ENCODE measurements around the gene GNG5.
"Not testable (repeated sequence)": the region's sequence is repeated elsewhere in the genome, so short reads cannot be mapped to it uniquely, and the experiment has no call there.

GNG5 gene

DNA sequence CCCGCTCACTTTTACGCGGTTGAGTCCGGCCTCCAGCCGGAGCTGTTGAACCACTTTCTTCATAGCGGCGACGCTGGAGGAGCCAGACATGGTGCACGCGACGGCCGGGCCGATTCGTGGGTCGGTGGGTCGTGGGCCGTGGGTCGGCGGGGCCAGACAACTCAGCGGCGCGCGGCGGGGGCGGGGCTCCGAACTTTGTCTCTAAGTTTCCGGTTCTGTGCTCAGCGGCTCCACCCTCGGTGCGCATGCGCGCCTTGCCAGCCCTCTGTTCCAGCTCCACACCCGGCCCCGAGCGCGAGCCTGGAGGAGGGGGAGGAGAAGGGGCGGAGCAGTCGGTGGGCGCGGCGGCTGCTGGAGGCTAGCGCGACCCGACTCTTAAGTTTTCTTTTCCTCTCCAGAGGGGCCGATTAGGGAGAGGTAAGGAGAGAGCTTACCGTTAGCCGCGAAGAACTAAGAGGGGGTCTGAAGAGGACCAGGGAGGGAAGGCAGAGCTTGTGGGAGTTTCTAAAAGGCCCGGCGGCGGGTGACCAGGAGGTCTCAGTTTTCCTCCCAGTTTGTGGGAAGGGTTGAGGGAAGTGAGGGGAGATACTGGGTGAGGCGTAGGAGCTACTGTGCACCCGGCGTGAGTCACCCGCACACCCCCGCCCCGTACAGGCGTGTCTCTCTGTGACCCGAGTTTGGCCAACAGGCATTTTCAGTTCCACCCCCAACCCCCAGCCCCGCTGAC, at the start of gene GNG5, which contains the start of gene SPATA1:
Gene GNG5, minus strand, starts transcription at position 580 of the 727 bp plus-strand sequence. Its CDS starts 490 bp downstream, at position 90.
Gene SPATA1, plus strand, starts transcription at position 385 of the 727 bp plus-strand sequence. CDS start 9,974 bp downstream, outside the sequence.
- DNase-seq: peak; percentile 98

DNA sequence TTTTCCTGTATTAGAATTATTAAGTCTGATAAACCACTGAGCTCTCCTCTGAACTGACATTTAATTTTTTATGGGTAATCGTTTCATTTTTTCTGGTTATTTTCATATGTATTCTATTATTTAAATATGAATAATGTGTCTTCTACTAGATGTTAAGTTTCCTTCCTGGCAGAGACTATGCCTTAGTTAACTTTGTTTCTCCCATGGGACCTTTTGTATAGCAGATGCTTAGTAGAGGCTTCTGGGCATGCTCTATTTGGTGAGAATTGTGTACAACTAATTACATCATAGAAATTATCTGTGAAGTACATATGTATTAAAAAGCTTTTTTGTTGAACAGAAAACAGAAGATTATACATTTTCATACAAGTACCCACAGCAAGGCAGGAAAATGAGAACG, 44.4 kb upstream of the GNG5 start:
- DNase-seq: no peak

DNA sequence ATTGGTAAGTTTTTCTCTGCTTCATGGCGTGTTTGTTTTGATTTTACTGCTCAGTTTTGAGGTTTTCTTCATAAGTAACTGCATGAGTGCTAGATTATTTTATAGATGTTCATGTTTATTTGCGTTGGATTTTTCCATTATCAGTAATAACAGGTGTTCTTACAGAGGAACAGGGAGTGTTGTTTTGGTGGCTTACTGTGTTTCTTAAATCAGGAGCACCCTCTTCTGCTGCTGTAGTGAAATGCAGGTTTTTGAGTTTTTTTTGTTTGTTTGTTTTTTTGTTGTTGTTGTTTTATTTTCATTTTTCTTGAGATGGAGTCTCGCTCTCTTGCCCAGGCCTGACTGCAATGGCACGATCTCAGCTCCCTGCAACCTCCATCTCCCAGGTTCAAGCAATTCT, 35.3 kb upstream of the GNG5 start:
- DNase-seq: no peak

DNA sequence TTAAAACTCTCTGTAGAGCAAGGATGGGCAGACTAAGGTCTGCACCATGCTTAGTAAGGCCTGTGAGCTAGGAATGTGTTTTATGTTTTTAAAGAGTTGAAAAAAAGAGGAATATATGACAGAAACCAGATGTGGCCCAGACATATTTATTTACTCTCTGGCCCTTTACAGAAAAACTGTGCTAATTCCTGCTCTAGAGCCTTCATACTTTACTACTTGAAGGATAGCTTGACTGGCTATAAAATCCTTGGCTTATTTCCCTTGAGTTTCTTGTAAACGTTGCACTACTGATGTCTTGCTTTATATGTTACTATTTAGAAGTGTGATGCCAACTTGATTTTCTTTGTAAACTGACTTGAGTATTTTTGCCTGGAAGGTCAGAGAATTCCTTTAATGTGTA, 34.4 kb upstream of the GNG5 start:
- no peak for DNase-seq

DNA sequence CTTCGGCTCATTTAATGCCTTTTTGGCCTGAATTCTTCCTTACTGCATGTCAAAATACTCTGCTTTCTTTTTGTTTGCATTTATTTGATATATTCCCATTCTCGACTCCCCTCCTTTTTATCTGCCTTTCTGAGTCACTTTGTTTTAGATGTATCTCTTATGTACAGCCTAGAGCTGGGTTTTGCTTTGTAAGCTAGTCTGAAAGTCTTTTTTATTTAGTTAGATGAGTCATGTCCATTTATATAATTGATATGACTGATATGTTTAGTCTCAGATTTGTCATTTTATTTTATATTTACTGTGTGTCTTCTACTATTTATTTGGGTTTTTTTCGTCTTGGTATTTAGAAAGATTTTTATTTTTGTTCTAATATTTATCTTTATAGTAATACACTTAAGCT, 33.6 kb upstream of the GNG5 start:
- no peak for DNase-seq

DNA sequence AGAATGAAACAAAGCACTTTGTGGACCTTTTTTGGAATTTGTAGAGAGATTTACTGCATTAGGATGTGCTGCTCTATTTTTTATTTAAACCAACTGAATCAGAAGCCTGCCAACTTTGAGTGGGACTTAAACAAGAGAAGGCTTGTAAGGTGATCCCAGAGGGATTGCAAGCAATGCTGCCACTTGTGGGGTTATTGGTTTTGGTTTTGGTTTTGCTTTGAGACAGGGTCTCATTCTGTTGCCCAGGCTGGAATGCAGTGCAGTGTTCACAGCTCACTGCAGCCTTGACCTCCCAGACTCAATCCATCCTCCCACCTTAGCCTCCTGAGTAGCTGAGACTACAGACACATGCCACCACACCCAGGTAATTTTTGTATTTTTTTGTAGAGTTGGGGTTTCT, 32.2 kb upstream of the GNG5 start:
- DNase-seq: no peak

DNA sequence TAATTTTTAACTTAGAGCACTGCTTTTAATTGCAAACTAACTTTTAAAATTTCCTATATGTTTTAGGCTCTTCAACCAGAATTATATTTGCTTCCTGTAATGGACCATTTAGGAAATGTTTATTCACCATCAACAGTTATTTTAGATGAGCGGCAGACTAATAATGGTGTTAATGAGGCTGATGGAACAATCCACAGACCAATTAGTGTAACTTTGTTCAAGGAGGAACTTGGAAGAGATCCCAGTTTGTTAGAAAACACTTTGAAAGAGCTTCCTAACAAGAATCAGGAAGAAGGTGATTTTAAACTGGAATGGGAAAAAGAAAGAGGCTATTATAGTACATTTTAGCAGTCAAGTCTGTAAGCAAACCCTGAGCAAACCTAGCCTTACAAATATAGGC, 19.4 kb upstream of the GNG5 start:
- DNase-seq: no peak

DNA sequence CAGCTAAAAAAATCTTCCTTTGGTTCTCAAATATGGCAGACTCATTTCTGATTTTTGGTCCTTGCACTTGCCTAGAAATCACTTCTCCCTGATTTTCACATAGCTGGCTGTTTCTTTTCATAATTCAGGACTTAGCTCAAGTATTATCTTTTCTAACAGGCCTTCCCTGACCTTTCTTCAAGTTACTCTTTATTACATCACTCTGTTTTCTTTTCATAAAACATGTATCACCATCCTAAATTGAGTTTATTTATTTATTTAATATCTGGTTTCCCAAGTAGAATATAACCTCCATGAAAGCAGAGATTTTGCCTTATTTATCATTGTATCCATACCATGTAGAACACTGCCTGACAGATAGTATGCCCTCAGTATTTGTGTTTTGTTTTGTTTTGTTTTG, 18.2 kb upstream of the GNG5 start:
- DNase-seq: no peak

DNA sequence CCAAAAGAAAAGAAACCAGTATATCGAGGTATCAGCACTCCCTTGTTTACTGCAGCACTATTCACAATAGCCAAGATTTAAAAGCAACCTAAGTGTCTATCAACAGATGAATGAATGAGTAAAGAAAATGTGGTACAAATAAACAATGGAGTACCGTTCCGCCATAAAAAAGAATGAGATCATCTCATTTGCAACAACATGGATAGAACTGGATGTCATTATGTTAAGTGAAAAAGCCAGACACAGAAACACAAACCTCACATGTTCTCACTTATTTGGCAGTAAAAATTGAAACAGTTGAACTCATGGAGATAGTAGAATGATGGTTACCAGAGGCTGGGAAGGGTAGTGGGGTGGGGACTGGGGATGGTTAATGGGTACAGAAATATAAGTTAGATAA, 4.3 kb upstream of the GNG5 start:
- DNase-seq: no peak

DNA sequence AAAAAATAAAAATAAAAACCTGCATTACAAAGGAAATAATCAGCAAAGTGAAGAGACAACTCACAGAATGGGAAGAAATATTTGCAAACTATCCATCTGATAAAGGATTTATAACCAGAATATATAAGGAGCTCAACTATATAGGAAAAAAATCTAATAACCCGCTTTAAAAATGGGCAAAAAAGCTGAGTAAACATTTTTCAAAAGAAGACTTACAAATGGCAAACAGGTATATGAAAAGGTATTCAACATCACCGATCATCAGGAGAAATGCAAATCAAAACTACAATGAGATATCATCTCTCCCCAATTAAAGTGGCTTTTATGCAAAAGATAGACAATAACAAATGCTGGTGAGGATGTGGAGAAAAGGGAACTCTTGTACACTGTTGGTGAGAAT, 3.8 kb upstream of the GNG5 start:
- no peak for DNase-seq

DNA sequence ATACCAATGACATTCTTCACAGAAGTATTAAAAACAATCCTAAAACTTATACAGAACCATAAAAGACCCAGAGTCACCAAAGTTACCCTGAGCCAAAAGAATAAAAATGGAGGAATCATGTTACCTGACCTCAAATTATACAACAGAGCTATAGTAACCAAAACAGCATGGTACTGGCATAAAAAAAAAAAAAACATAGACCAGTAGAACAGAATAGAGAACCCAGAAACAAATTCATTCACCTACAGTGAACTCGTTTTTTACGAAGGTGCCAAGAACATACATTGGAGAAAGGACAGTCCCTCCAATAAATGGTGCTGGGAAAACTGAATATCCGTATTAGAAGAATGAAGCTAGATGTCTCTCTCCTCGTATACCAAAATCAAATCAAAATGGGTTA, 2.6 kb upstream of the GNG5 start:
- DNase-seq: no peak

DNA sequence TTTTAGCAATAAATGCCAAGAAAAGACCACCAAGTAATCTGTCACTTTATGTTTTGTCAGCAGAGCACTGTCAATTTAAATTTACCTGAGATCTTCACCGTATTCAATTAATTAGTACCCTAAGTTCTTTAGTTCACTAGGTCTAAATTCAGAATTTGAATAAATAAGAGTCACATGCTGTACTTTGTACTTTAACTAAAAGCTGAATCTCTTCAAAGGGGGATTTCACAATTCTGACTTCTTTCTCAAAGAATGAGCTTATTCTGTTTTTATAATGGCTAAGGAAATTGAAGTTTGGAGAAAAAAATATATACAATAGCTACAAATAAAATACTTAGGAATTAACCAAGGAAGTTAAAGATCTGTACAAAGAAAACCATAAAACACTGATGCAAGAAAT, 2.1 kb upstream of the GNG5 start:
- no peak for DNase-seq

DNA sequence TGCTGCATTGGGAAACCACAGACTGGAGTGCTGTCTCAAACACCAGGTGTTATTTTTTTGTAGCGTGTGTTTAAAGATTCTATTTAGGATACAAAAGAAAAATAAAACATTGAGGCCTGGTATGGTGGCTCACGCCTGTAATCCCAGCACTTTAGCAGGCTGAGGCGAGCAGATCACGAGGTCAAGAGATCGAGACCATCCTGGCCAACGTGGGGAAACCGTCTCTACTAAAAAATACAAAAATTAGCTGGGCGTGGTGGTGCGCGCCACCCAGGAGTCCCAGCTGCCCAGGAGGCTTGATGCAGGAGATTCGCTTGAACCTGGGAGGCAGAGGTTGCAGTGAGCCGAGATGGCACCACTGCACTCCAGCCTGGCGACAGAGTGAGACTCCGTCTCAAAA, 1.5 kb upstream of the GNG5 start:
- DNase-seq: not testable (repeated sequence)

DNA sequence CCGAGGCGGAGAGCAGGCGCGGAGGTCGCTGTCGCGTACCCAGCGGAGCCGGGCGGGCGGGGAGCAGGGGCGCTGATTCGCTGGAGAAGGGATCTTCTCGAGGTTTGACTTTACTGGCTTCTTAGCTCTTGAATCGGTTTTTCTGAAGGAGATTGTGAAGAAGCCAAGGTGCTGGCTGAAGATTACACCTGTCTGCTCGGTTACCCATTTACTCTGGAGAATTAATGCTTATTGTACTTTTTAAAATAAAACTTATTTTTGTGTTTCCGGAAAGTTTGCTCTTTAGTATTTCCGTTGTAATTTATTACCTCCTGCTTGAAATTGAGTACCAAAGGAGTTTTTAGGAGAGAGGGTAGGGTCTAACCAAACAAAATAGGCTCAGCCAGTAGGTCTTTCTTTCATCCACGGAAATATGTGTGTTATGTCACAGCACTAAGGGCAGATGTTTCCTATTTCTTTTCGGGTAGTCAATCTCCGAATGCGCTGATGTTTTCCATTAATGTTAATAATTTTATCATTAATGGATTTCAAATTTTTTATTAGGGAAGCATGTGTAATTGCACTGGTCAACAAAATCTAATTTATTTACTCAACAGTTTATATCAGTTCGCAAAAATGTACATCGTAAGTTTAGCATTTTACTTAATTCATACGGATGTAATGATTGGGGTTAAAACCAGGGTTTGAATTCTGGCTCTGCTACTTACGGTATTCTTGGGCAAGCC, 510 bp upstream of the GNG5 start:
- no peak for DNase-seq

DNA sequence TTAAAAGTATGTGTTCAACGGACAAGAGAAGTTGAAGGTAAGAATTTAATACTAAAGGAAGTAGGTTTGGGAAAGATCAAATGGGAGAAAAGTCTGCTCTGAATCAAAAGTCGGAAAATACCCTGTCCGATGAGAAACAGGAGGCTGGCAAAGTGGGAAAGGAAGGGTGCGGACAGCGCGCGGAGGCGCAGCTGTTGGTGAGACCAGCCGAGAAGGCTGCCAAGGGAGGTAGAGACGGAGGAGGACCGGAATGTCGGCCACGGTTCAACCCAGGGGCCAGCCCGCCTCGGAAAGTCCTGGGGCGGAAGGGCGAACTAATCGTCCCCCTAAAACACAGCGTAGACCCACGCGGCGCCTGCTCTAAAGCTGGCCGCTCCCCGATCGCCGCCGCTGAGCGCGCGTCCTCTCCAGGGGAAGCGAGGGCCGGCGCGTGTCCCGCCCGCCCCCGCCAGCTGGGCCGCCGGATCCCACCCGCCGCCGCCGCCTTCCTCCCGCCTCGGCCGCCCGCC, 834 bp downstream of the GNG5 start:
- DNase-seq: no peak

DNA sequence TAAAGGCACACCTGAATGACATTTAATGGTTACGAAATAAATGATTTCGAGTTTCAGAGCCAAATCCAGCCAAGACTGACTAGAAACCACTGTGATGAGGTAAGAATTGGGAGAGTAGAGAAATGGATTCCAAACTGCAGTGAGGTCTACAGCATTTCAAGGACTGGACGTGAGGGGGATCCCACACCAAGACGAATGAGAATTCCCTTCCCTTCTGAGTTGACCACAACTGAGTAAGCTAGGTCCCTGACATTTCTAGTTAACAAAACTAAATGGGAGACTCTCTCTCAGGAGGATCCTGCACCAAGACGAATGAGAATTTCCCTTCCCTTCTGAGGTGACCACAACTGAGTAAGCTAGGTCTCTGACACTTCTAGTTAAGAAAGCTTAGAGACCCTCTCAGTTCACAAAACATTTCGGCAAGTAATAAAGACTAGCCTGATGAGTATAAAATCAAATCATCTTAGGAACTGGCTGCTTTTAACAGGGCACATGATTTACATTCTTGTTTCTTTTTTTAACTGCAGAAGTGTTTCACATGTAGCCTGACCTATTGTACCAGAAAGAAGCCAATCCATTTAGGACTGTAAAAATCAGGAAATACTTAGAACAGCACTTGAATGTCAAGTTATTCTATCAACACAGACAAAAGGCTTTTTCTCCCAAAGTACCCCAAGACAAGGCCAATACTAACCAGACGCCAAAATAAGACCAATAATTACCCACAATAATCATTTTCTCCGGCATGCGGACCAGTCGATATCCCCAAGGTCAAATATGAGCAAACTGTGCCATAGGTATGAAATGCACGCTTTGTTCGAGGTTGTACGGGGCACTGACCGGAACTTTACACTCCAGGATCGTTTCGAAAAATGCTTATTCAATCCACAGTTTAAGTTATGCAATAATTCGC, 1.5 kb downstream of the GNG5 start:
- no peak for DNase-seq

DNA sequence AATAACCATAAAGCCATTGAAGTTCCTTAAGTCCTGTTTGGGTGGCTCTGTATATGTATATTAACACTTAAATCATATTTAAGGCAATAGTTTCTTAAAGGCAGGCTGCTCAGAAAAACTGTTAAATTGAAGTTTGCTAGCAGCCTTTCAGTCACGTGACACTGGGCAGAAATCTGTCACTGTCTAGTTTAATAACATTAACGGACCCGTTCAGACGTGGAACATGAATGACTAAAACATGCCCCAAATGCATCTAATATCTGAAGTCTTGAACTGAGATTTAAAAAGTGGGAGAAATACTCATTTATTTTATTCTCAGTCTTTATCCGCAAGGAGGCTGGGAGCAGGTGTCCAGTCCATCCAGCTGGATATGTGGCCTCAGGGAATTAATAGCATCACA, 3.5 kb downstream of the GNG5 start:
- DNase-seq: no peak

DNA sequence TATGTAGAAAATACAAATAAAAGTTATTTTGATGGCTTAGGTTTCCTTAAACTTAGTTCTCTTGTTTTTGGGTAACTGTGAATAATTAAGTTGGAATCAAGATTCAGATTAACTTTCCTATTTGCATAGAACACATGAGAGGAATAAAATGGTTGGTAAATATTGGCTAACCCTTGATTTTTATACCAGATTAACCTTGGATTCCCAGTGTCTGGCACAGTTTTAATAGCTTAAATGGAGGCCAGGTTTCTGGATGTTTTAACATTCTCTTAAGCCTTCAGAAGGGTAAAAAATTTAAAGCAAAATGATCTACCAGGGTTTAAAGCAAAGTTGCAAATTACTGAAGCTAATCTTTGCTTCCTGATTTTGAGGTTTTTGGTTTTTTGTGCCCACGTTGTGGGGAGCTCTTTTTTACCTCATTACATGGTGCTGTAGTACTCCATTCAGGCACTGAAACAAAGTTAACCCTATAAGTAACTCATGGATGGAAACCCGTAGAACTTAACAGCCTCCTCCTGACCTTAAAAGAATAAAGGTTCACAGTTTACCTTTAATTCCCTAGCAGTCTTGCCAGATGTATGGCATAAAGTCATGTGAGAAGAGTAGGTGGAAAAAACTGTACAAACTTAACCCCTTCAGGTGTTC, 8.6 kb downstream of the GNG5 start:
- no peak for DNase-seq

DNA sequence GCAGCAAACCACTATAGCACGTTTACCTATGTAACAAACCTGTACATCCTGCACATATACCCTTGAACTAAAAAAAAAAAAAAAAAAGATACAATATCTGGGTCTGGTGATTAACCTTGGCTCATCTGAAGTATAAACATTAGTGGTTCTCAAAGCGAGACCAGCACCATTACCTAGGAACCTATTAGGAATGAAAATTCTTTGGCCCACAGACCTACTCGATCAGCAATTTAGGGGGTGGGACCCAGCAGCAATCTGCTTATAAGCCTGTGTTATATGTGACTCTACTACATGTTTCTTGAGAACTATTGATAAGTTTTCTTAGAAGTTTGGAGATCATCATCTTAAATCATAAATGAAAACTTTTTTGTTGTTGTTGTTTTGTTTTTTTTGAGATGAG, 9.9 kb downstream of the GNG5 start:
- no peak for DNase-seq

DNA sequence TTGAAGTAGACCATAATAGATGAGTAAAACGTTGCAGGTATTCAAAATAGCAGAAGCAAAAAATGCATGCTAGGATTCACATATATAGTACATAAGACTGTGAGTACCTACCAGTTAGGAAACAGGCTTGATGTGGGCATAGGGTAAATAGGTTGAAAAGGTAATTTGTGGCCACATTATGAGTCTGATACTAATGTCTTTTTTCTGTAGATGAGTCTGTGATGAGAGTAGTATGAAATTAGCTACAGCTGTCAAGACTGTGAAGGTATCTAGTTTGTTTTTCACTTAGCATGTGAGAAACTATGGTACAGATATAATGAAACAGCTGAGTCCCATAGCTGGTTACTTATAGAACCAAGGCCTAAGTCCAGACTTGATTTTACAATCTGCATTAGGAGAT, 12.6 kb downstream of the GNG5 start:
- no peak for DNase-seq

DNA sequence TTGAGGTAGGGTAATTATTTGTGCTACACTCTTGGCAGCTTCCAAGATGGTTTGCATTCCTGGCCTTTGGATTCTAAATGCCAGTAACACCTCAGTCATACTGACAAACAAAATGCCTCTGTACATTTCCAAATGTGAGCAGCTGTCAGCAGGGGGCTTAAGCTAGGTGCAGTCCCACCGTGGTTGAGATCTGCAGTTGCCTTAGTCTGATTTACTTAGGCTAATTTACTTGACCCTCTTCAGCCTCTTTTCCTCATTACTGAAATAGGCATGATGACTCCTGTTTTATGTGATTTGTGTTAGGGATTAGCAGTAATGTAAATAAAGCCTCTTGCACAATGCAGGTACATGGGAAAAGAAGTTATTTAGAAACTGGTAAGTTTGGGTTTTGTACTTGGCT, 13.7 kb downstream of the GNG5 start:
- no peak for DNase-seq

DNA sequence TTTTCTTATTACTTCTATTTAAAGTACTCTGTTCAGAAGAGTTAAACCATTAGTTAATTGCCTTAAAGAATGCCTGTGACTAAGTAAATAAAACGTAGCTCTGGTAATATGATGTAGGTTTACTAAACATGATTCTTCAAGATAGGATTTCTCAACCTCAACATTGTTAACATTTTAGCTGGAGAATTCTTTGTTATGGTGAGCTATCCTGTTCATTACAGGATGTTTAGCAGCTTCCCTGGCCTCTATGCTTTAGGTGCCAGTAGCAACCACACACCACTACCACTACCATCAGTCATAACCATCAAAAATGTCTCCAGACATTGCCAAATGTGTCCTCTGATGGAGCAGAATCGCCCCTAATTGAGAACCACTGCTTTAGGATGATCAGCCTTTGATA, 16.6 kb downstream of the GNG5 start:
- DNase-seq: no peak

DNA sequence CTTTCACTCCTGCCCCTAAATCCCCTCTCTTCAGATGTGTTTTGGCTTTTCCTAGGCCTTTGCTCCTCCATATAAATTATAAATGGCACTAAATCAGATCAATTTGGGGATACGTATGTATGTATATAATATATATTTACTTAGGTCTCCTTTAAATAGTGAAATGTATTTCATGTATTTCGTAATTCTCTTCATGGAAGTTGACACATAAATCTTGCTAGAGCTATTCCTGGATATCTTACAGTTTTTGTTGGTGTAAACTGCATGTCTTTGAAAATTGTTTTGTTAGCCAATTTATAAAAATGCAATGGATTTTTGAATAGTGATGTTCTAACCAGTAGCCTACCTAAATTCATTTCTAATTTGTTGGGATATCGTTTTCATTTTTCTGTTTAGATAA, 18.3 kb downstream of the GNG5 start:
- no peak for DNase-seq

All from activated CD8-positive, alpha-beta memory T cell treated with anti-CD3 and anti-CD28 coated beads, Interleukin-2, amount 50 U/mL, for 4 hours (primary cell).